AG04450 (cell line): ENCODE data around the gene ZNF783. TPM values are rescaled to one million over a fixed set of nuclear protein-coding genes. Genes with fewer than 3 reads are reported as not detected.
A peak's percentile ranks its signal among the peaks of the same experiment; 100 is the strongest.
"Not testable (repeated sequence)": the region's sequence is repeated elsewhere in the genome, so short reads cannot be mapped to it uniquely, and the experiment has no call there.

ENCODE experiments used
- CTCF ChIA-PET: fragments of 300-600, 350-600 bp; formaldehyde crosslinking; extraction: SDS; loops from one replicate; lab custom pipeline; 2022; ENCODE audit warnings: antibody characterized with exemption, inconsistent platforms; lab: Charles Lee
- POLR2A ChIA-PET: fragments of 350-600 bp; formaldehyde crosslinking; extraction: SDS; loops from one replicate; lab custom pipeline; 2021; ENCODE audit warnings: antibody characterized with exemption, inconsistent platforms; lab: Yijun Ruan, JAX
- DNase-seq: peaks from one replicate; pipeline ENCODE4 v3.0.0-alpha.2; 2011; ENCODE audit warnings: low read depth, low spot score
- H3K27ac ChIP-seq: one replicate; pipeline ENCODE4 v1.5.1; 2012; ENCODE audit warnings: low read depth, low read length, control low read depth
- H3K27me3 ChIP-seq: one replicate; pipeline ENCODE4 v1.6.0; 2012; ENCODE audit warnings: low read length; ENCODE audit not compliant: control insufficient read depth, insufficient read depth
- H3K4me3 ChIP-seq: 2 replicates; pipeline ENCODE4 v1.5.1; 2011; ENCODE audit warnings: mild to moderate bottlenecking, low read depth, low read length, control low read depth
- H3K9me3 ChIP-seq: 2 replicates; pipeline ENCODE4 v1.5.1; 2012; ENCODE audit warnings: low read length; ENCODE audit not compliant: control insufficient read depth, insufficient read depth
- polyA plus RNA-seq: library from polyadenylated mRNA; depleted of rRNA; stranded (reverse); fragments of >200 nt; gene quantifications from 2 replicates; pipeline ENCODE4 v1.2.3, GENCODE V29; 2011
- TF ChIP-seq, protein P1 (sequence below): IDR thresholded peaks from 2 replicates; pipeline ENCODE4 v1.5.1; 2011; ENCODE audit warnings: low read depth, low read length, control low read depth, inconsistent platforms

ZNF783 gene
- polyA plus RNA-seq, 1 experiment = 5.2 TPM

DNA sequence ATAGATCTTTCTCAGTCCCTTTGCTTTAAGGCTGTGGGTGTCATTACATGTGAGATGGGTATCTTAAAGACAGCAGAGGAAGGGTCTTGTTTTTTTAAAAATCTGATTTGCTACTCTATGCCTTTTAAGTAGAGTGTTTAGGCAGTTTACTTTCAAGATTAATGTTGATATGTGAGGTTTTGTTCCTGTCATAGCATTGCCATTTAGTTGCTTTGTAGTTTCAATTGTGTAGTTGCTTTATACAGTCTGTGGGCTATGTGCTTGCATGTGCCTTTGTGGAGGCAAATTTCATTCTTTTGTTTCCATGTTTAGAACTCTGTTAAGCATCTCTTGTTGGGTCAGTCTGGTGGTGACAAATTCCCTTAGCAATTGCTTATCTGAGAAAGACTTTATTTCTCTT lies 54.6 kb downstream of the ZNF783 start:
- POLR2A ChIA-PET = no interaction called here
- TF ChIP-seq, protein P1, sequence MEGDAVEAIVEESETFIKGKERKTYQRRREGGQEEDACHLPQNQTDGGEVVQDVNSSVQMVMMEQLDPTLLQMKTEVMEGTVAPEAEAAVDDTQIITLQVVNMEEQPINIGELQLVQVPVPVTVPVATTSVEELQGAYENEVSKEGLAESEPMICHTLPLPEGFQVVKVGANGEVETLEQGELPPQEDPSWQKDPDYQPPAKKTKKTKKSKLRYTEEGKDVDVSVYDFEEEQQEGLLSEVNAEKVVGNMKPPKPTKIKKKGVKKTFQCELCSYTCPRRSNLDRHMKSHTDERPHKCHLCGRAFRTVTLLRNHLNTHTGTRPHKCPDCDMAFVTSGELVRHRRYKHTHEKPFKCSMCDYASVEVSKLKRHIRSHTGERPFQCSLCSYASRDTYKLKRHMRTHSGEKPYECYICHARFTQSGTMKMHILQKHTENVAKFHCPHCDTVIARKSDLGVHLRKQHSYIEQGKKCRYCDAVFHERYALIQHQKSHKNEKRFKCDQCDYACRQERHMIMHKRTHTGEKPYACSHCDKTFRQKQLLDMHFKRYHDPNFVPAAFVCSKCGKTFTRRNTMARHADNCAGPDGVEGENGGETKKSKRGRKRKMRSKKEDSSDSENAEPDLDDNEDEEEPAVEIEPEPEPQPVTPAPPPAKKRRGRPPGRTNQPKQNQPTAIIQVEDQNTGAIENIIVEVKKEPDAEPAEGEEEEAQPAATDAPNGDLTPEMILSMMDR = no peak

DNA sequence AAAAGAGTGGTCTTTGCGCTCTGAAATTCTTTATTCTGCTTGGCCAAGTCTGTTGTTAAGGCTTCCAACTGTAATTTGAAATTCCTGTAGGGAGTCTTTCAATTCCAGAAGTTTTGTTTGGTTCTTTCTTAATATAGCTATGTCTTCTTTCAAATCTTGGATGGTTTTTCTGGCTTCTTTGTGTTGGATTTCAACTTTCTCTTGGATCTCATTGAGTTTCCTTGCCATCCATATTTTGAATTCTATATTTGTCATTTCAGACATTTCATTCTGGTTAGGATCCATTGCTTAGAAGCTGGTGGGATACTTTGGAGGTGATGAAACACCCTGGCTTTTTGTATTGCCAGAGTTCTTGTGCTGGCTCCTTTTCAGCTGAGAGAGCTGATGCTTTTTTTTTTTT lies 55.5 kb downstream of the ZNF783 start:
- DNase-seq = no peak
- Histone ChIP-seq H3K4me3 (no peak overlapping the region), H3K9me3 (no peaks in the 10 kb centered on the region; the same call in 1 of the 2 replicates), H3K27ac (no peak overlapping the region), H3K27me3 (peaks cover 3% of the 10 kb centered on the region)
- ChIA-PET POLR2A (no interaction called here), CTCF (no interaction called here)
- TF ChIP-seq, protein P1 = no peak

More for the DNA sequence above, 54.6 kb downstream of the ZNF783 start:
- no peaks in the 10 kb centered on the region; the same call in 1 of the 2 replicates for H3K9me3 ChIP-seq
- peaks cover 3% of the 10 kb centered on the region for H3K27me3 ChIP-seq
- DNase-seq = no peak
- H3K27ac ChIP-seq = no peak overlapping the region
- H3K4me3 ChIP-seq = no peak overlapping the region
- CTCF ChIA-PET = no interaction called here

DNA sequence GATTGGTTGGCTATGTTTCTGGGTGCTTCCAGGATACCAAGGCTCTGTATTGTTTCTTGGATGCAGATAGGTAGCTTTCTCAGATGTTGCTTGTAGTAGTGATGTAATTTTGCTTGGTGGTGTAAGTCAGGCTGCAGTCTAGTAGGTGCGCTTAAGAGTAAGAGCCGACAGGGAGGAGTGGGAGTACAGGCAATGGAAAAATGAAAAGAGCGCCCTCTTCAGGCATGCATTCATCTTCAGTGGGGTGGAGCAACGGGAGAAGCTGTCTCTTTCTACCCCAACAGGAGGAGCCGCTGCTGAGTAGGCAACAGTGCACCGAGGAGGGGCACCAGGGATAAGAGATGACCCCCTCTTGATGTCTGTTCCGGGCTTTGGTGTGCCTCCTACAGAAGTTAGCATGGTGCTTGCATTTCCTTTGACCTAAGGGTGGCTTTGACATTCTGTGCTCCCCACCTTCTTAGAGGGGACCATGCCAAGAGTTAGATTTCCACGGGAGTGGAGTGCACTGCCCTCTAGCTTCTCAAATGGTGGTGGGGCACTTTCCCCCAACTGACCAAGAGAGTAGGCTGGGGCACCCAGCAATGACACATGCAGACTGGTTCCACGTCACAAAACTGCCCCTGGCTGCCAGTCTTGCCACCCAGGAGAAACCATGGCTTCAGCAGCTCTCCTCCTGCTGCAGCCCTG lies 56.1 kb downstream of the ZNF783 start:
- Histone ChIP-seq H3K27ac (no peak overlapping the region), H3K4me3 (no peak overlapping the region), H3K27me3 (peaks cover 3% of the 10 kb centered on the region), H3K9me3 (no peaks in the 10 kb centered on the region; the same call in 1 of the 2 replicates)
- ChIA-PET CTCF (no interaction called here), POLR2A (no interaction called here)
- DNase-seq = no peak
- TF ChIP-seq, protein P1 = no peak

DNA sequence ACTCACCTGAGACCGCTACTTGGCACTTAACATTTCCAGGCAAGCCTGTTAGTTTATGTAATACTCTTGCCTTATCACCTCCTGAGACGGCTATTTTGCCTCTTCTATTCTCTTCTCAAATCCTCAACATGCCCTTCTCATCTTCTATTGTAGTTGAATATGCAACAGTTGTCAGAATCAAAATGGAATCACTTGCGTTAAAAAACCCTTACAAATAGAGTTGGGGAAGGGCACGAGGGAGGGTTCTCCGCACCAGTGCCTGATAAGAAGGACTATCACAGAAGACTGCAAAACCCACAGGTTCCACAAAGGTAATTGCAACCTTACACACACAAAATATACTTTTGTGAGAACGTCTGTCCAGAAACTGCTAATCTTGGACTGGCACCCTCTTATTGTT lies 57.4 kb downstream of the ZNF783 start:
- DNase-seq = no peak
- Histone ChIP-seq H3K4me3 (no peak overlapping the region), H3K9me3 (no peaks in the 10 kb centered on the region; the same call in 1 of the 2 replicates), H3K27me3 (peaks cover 3% of the 10 kb centered on the region), H3K27ac (no peak overlapping the region)
- ChIA-PET POLR2A (no interaction called here), CTCF (interaction anchor here (0.6 to 1.0 kb wide), 3 partner anchors 9 to 82 kb away, joined by 3 to 4 read pairs (median 3); no protein-coding TSS in a partner anchor)
- TF ChIP-seq, protein P1 = no peak

DNA sequence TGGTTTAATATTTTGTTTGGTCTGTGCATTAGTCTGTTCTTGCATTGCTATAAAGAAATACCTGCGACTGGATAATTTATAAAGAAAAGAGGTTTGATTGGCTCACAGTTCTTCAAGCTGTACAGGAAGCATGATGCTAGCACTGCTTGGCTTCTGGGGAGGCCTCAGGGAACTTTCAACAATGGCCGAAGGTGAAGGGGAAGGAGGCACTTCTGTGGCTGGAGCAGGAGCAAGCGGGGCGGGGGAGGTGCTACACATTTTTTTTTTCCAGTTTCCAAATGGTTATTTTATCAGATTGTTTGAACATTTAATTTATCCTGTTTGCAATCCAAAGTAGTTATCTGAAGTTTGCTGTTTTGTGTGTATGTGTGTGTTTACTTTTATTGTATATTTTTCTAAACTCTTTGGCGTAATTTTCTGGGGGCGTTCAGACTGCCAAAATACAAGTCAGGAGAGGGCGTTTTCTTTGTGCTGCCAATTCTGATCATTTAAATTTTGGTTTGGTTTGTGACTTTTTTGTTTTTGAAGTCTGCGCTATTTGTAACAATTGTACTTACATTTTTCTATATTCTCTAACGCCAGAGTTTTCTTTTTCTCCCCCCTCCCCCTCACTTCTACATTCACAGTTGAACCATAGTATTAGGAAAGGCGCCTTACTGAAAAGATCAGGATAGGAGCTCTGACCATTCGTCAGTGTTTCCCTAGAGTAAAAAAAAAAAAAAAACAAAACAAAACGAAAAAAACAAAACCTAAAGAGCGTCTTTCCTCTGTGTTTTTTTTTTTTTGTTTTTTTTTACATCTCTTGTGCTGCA lies 58.5 kb downstream of the ZNF783 start:
- TF ChIP-seq, protein P1 = no peak
- no peak overlapping the region for H3K4me3 ChIP-seq
- no peak overlapping the region for H3K27ac ChIP-seq
- POLR2A ChIA-PET = no interaction called here
- CTCF ChIA-PET = interaction anchor here (1.0 to 4.1 kb wide), 2 partner anchors 10 kb away, joined by 4 to 34 read pairs; no protein-coding TSS in a partner anchor
- H3K27me3 ChIP-seq = peaks cover 3% of the 10 kb centered on the region
- no peak for DNase-seq
- no peaks in the 10 kb centered on the region for H3K9me3 ChIP-seq

DNA sequence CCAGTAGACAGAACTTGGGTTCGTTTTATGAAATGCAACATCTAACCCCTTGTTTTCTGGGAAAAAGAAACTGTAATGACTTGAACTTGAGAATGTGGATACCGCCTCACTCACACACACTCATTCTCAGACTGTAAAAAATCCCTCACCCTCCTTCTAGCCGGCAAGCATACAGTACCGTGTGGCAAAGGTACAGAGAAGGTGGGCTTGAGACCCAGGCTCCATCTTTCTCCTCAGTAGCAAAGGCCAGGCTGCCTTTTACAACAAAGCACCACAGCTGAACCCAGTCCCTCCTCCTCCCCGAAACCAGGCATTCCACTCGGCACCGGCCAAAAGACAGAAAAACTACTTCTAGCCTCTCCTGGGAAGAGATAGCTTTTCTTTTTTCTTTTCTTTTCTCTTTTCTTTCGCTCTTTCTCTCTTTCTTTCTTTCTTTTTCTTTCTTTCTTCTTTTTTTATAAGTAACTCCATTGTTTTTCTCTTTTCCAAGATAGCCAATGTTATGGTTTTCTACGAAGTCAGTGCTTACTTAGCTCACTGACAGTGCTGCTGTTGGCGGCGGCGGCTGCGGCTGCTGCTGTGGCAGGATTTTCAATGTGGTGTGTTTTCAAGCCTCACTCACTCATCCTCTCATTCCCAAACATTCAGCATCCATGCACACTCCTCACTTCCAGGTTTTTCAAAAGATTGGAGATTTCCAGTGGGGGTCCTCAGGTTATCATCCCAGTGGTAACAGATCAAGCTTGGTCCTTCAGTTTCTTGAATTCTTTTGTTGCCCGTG lies 59.3 kb downstream of the ZNF783 start:
- ChIA-PET CTCF (interaction anchor here (1.5 to 4.1 kb wide), 2 partner anchors 11 to 102 kb away, joined by 5 to 34 read pairs; no protein-coding TSS in a partner anchor), POLR2A (interaction anchor here (1.0 kb wide), 1 partner anchor 60 kb away, joined by 3 read pairs; the partner anchor contains the start of gene ZNF783)
- not testable (repeated sequence) for DNase-seq, H3K27me3 ChIP-seq, H3K27ac ChIP-seq, H3K9me3 ChIP-seq
- H3K4me3 ChIP-seq = peak overlapping the region; percentile 42
